Heart left ventricle (tissue), 16 donors: ENCODE results near the gene KNCN. TPM values are rescaled to one million over a fixed set of nuclear protein-coding genes. Genes with fewer than 3 reads are reported as not detected.
A peak's percentile ranks its signal among the peaks of the same experiment; 100 is the strongest.

Experiments used
- ATAC-seq, 4 donors: fragments of 200-7000 bp; cut with Tn5 transposase; one replicate each; pipeline ENCODE4 v1.9.1; 2020 to 2022; ENCODE audit warnings: moderate library complexity in 4 of 4, mild to moderate bottlenecking in 3 of 4, moderate number of reproducible peaks in 1 of 4
- DNase-seq, 5 donors: peaks; one replicate each; pipeline ENCODE4 v3.0.0-alpha.2; 2020
- H3K27ac ChIP-seq, 12 donors: fragments of 200-600 bp; sonication (generic) in 4 of 12; one replicate each; pipeline versions ENCODE4 v1.5.0 to v1.8.0; 2016 to 2022; ENCODE audit warnings: mild to moderate bottlenecking in 2 of 12
- H3K27me3 ChIP-seq, 9 donors: fragments of 200-600 bp; sonication (generic) in 2 of 9; one replicate each; pipeline versions ENCODE4 v1.5.1 to v1.8.0; 2016 to 2022; ENCODE audit warnings: mild to moderate bottlenecking in 3 of 9
- H3K36me3 ChIP-seq, 9 donors: fragments of 200-600 bp; sonication (generic) in 2 of 9; one replicate each; pipeline versions ENCODE4 v1.5.0 to v1.8.0; 2018 to 2022; ENCODE audit warnings: mild to moderate bottlenecking in 2 of 9
- H3K4me1 ChIP-seq, 12 donors: fragments of 200-600 bp; sonication (generic) in 4 of 12; one replicate each; pipeline versions ENCODE4 v1.5.0 to v1.8.0; 2016 to 2022; ENCODE audit warnings: mild to moderate bottlenecking in 3 of 12
- H3K4me3 ChIP-seq, 12 donors: fragments of 200-600 bp; sonication (generic) in 4 of 12; one replicate each; pipeline versions ENCODE4 v1.5.0 to v1.8.0; 2017 to 2022; ENCODE audit warnings: mild to moderate bottlenecking in 9 of 12, moderate library complexity in 4 of 12
- H3K9me3 ChIP-seq, 12 donors: fragments of 200-600 bp; sonication (generic) in 4 of 12; one replicate each; pipeline versions ENCODE4 v1.5.0 to v1.8.0; 2016 to 2022; ENCODE audit warnings: mild to moderate bottlenecking in 1 of 12
- POLR2A ChIP-seq, 2 donors: fragments of 450-650 bp; IDR thresholded peaks; one replicate each; pipeline ENCODE4 v1.6.1; 2017; ENCODE audit warnings: antibody characterized with exemption in 2 of 2, mild to moderate bottlenecking in 2 of 2, moderate library complexity in 2 of 2
- WGBS, 4 donors: extraction: QIAGEN DNeasy Blood & Tissue Kit in 2 of 4; methylation state at CpG; one replicate each; pipeline versions ENCODE4 v1.1.5 to v1.1.7; 2013 to 2018; 5-methylcytosine and 5-hydroxymethylcytosine counted together
- intact Hi-C, 10 donors: fragments of 100-400 bp; cut with DNase I; formaldehyde crosslinking; loops; one replicate each; pipeline versions ENCODE4 v1.11.1 to v1.14.2; 2022
- polyA plus RNA-seq, 2 donors: library from polyadenylated mRNA; stranded (reverse); fragments of 200-250 nt; gene quantifications; one replicate each; pipeline ENCODE4 v1.2.3, GENCODE V29; 2013
- total RNA-seq, 9 donors: library from RNA; depleted of rRNA in 2 of 9; stranded (reverse); fragments of >200 nt in 2 of 9; fragmentation: NEBNext Ultra II Directional in 3 of 9; extraction: Animal tissue kit (Norgen Biotek cat#: 25700) in 3 of 9; gene quantifications; one replicate each; pipeline versions ENCODE4 v1.1.0 to v1.2.4, GENCODE V29; 2016 to 2023
- TF ChIP-seq, protein P1 (sequence below), 12 donors: fragments of 200-600 bp; sonication (generic) in 4 of 12; IDR thresholded peaks; one replicate each; pipeline versions ENCODE4 v1.5.0 to v1.8.0; 2018 to 2022; ENCODE audit warnings: antibody characterized with exemption in 12 of 12, mild to moderate bottlenecking in 5 of 12
- donor health status: ischemic (EF 13 %, LVEDD 7.1; RV severe dilation, severe dysfunction).
- donor health status: healthy with polysubstance abuse.
- donor health status: DM: no; HTN: yes; CAD: no.
- donor health status: DM: no; HTN: no; CAD: no.
- donor health status: ischemic (EF 25% LVEDD 6.9; RV normal size, moderate dysfunction).
- donor health status: ischemic (EF 25% LVEDD 5.7; RV mildly dilated, moderate dysfunction).
- donor health status: healthy.
- donor health status: DM: yes; HTN: yes; CAD: no.
- donor health status: ischemic (EF 35%, LVEDD 5.7; RV mildly dilated, moderate dysfunction).
- donor health status: nonischemic (EF 11% LVEDD 7.7; RV severe dilation, severe dysfunction).
- donor health status: DM: yes; HTN: yes; CAD: no.
- donor health status: PGD.
- donor health status: ischemic (EF 29% LVEDD 5.4; RV normal size, mild dysfunction).
- donor health status: nonischemic (EF 23%, LVEDD 6.1; RV moderate dilation, normal function).

Gene KNCN
- total and polyA plus RNA-seq, 11 donors, result not detected

- peak overlapping the region in 2 of 12 donors; percentile 5 to 36 for H3K27ac ChIP-seq
- no peaks in the 10 kb centered on the region for H3K9me3 ChIP-seq
- H3K4me3 ChIP-seq, result no peak overlapping the region
- TF ChIP-seq POLR2A (IDR thresholded peaks at IDR 0.05), result no peak
- TF ChIP-seq, protein P1, sequence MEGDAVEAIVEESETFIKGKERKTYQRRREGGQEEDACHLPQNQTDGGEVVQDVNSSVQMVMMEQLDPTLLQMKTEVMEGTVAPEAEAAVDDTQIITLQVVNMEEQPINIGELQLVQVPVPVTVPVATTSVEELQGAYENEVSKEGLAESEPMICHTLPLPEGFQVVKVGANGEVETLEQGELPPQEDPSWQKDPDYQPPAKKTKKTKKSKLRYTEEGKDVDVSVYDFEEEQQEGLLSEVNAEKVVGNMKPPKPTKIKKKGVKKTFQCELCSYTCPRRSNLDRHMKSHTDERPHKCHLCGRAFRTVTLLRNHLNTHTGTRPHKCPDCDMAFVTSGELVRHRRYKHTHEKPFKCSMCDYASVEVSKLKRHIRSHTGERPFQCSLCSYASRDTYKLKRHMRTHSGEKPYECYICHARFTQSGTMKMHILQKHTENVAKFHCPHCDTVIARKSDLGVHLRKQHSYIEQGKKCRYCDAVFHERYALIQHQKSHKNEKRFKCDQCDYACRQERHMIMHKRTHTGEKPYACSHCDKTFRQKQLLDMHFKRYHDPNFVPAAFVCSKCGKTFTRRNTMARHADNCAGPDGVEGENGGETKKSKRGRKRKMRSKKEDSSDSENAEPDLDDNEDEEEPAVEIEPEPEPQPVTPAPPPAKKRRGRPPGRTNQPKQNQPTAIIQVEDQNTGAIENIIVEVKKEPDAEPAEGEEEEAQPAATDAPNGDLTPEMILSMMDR (IDR thresholded peaks at IDR 0.05), result no peak
- intact Hi-C loops, result no loop called here
- H3K27me3 ChIP-seq, result no peaks in the 10 kb centered on the region
- WGBS, 4 donors, result 80 to 91% (median 86%) methylated on average over 5 to 6 of the region's 6 CpGs
- H3K36me3 ChIP-seq, result peaks cover 0 to 96% (median 75%) of the 10 kb centered on the region in 9 donors
- DNase-seq (no peak), ATAC-seq (no peak)
- peaks cover 0 to 23% (median 15%) of the 10 kb centered on the region in 12 donors for H3K4me1 ChIP-seq
Observed at GRCh38 chr1:46576596-46576995, 25.1 kb upstream of the KNCN start.

GRCh38 chr1:46575778-46576177 lies 24.3 kb upstream of the KNCN start:
- WGBS, 4 donors, result 86 to 91% (median 88%) methylated on average over 3 of the region's 3 CpGs
- H3K36me3 ChIP-seq, result peaks cover 0 to 97% (median 73%) of the 10 kb centered on the region in 9 donors
- H3K9me3 ChIP-seq, result no peaks in the 10 kb centered on the region
- peak overlapping the region in 1 of 12 donors; percentile 5 for H3K27ac ChIP-seq
- H3K4me1 ChIP-seq, result peaks cover 0 to 22% (median 15%) of the 10 kb centered on the region in 12 donors
- ATAC-seq, result no peak
- no peak for DNase-seq
- no peaks in the 10 kb centered on the region for H3K27me3 ChIP-seq
- intact Hi-C loops, result no loop called here
- no peak for TF ChIP-seq POLR2A (IDR thresholded peaks at IDR 0.05)
- TF ChIP-seq, protein P1 (IDR thresholded peaks at IDR 0.05), result no peak
- H3K4me3 ChIP-seq, result no peak overlapping the region

DNA sequence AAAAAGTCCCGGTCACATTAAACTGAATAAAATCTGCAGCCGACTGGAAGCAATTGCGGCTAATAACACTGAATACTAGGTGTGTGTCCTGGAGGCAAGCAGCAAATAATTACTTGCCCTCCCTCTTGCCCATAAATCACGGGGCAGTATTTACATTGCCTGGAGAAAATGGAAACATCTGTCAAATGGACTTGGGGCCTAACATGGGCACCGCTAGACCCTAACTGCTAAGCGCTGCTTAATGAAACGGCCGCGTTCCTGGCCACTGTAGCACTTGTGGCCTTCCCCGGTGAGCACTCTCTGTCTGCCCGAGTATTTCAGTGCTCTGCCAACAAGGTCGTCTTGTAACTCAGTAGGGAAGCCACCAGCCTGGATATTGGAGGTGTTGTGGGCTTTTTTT lies 23.9 kb upstream of the KNCN start:
- no peak for ATAC-seq
- H3K9me3 ChIP-seq, result no peaks in the 10 kb centered on the region
- H3K4me1 ChIP-seq, result peaks cover 0 to 22% (median 12%) of the 10 kb centered on the region in 12 donors
- TF ChIP-seq, protein P1 (IDR thresholded peaks at IDR 0.05), result no peak
- no peak for TF ChIP-seq POLR2A (IDR thresholded peaks at IDR 0.05)
- DNase-seq, result no peak
- H3K27me3 ChIP-seq, result no peaks in the 10 kb centered on the region
- no peak overlapping the region for H3K4me3 ChIP-seq
- intact Hi-C loops, result no loop called here
- peaks cover 0 to 97% (median 73%) of the 10 kb centered on the region in 9 donors for H3K36me3 ChIP-seq
- H3K27ac ChIP-seq, result no peak overlapping the region
- WGBS, 4 donors, result 83 to 90% (median 87%) methylated on average over 12 of the region's 12 CpGs

- Histone ChIP-seq H3K4me3 (no peak overlapping the region), H3K4me1 (peaks cover 0 to 22% (median 11%) of the 10 kb centered on the region in 12 donors), H3K27ac (peak overlapping the region in 1 of 12 donors; percentile 51), H3K36me3 (peaks cover 0 to 97% (median 63%) of the 10 kb centered on the region in 9 donors), H3K9me3 (no peaks in the 10 kb centered on the region), H3K27me3 (no peaks in the 10 kb centered on the region)
- DNase-seq, result no peak
- 92 to 97% (median 94%) methylated on average over 6 of the region's 6 CpGs for WGBS, 4 donors
- ATAC-seq, result no peak
- intact Hi-C loops, result no loop called here
- no peak for TF ChIP-seq POLR2A (IDR thresholded peaks at IDR 0.05)
- TF ChIP-seq, protein P1 (IDR thresholded peaks at IDR 0.05), result no peak
Observed at GRCh38 chr1:46571691-46572225, 20.3 kb upstream of the KNCN start.
